OCI-LY7 (cell line): Measurements from ENCODE around the gene PPP1R14B. TPM values are rescaled to one million over a fixed set of nuclear protein-coding genes. Genes with fewer than 3 reads are reported as not detected.
A peak's percentile ranks its signal among the peaks of the same experiment; 100 is the strongest.

Source experiments
- BruUV-seq: library from RNA; stranded (reverse); fragments of 400-500 nt; replicated peaks from 2 replicates; lab custom pipeline; 2021; lab: Mats Ljungman, UMichigan
- CTCF ChIA-PET: fragments of 300-600 bp; sonication (Branson Sonifier 250); formaldehyde crosslinking; loops from one replicate; lab custom pipeline; 2022; ENCODE audit warnings: antibody characterized with exemption; ENCODE audit not compliant: unreplicated experiment; lab: Charles Lee
- POLR2A ChIA-PET: fragments of 300-600 bp; sonication (Branson Sonifier 250); formaldehyde crosslinking; loops from one replicate; lab custom pipeline; 2022; ENCODE audit warnings: antibody characterized with exemption; lab: Charles Lee
- DNase-seq: peaks from one replicate; pipeline ENCODE4 v3.0.0-alpha.2; 2015; ENCODE audit warnings: low spot score
- H2AFZ ChIP-seq: fragments of 200-600 bp; sonication (generic), shearing (Covaris generic); 2 replicates; pipeline ENCODE4 v1.6.1; 2014; ENCODE audit warnings: mild to moderate bottlenecking, antibody characterized with exemption, low read length, moderate library complexity
- H3K27ac ChIP-seq: fragments of 200-600 bp; sonication (generic); 2 replicates; pipeline ENCODE4 v1.5.1; 2014; ENCODE audit warnings: mixed run types, low read depth, mild to moderate bottlenecking, moderate library complexity, low read length, inconsistent platforms; ENCODE audit not compliant: poor library complexity, severe bottlenecking
- H3K36me3 ChIP-seq: fragments of 200-600 bp; sonication (generic); 2 replicates; pipeline ENCODE4 v1.6.1; 2014; ENCODE audit warnings: mild to moderate bottlenecking, antibody characterized with exemption, low read length, moderate library complexity, mixed read lengths; ENCODE audit not compliant: insufficient read depth
- H3K4me1 ChIP-seq: fragments of 200-600 bp; sonication (generic); 2 replicates; pipeline ENCODE4 v1.5.1; 2014; ENCODE audit warnings: mild to moderate bottlenecking, low read length; ENCODE audit not compliant: insufficient read depth, poor library complexity, severe bottlenecking
- H3K4me2 ChIP-seq: fragments of 200-600 bp; sonication (generic); 2 replicates; pipeline ENCODE4 v1.6.1; 2014; ENCODE audit warnings: mild to moderate bottlenecking, low read length
- H3K4me3 ChIP-seq: fragments of 200-600 bp; sonication (generic); 2 replicates; pipeline ENCODE4 v1.5.1; 2014; ENCODE audit warnings: mild to moderate bottlenecking, low read depth, low read length; ENCODE audit not compliant: poor library complexity, severe bottlenecking
- H3K79me2 ChIP-seq: fragments of 200-600 bp; sonication (generic); 2 replicates; pipeline ENCODE4 v1.6.1; 2016; ENCODE audit warnings: low read depth, mild to moderate bottlenecking, low read length, moderate library complexity, mixed read lengths; ENCODE audit not compliant: insufficient read depth
- H3K9me2 ChIP-seq: fragments of 200-600 bp; sonication (generic); 2 replicates; pipeline ENCODE4 v1.6.1; 2016; ENCODE audit warnings: mild to moderate bottlenecking, low read length, mixed read lengths; ENCODE audit not compliant: insufficient read depth
- H3K9me3 ChIP-seq: fragments of 200-600 bp; sonication (generic); 2 replicates; pipeline ENCODE4 v1.6.1; 2014; ENCODE audit warnings: mild to moderate bottlenecking, mixed run types, low read length, mixed read lengths
- H4K20me1 ChIP-seq: fragments of 200-600 bp; sonication (generic); 2 replicates; pipeline ENCODE4 v1.6.1; 2014; ENCODE audit warnings: mild to moderate bottlenecking, antibody characterized with exemption, low read length, moderate library complexity, mixed read lengths; ENCODE audit not compliant: insufficient read depth
- CTCF ChIP-seq: fragments of 200-600 bp; sonication (generic); conservative IDR thresholded peaks from 2 replicates; pipeline ENCODE4 v1.5.1; 2014; ENCODE audit warnings: mild to moderate bottlenecking, antibody characterized with exemption, low read length, moderate library complexity, mixed read lengths
- EZH2phosphoT487 ChIP-seq: fragments of 200-600 bp; sonication (generic); IDR thresholded peaks from 2 replicates; pipeline ENCODE4 v1.6.1; 2018; ENCODE audit warnings: low read depth, borderline replicate concordance, mild to moderate bottlenecking, mixed run types, antibody characterized with exemption, low read length, moderate library complexity, mixed read lengths
- intact Hi-C: fragments of 100-400 bp; cut with micrococcal nuclease; formaldehyde crosslinking; loops from one replicate; pipeline ENCODE4 v1.10.0; 2022; ENCODE audit not compliant: unreplicated experiment
- total RNA-seq, 2 experiments: library from RNA; depleted of rRNA in 1 of 2; stranded (reverse); fragments of >200 nt in 1 of 2; shearing (Covaris generic) in 1 of 2; gene quantifications; 2 replicates each; pipeline ENCODE4 v1.2.3, GENCODE V29; 2014 to 2022

The PPP1R14B gene
- total RNA-seq, 2 experiments from 2014 or later = 198 to 223 TPM

- no TSS peak for BruUV-seq
- intact Hi-C loops = no loop called here
- CTCF ChIA-PET = no interaction called here
Observed at GRCh38 chr11:64224891-64225607, 21.7 kb downstream of the PPP1R14B start.

GRCh38 chr11:64224151-64224890, 22.4 kb downstream of the PPP1R14B start:
- POLR2A ChIA-PET = interaction anchor here (0.6 to 2.1 kb wide), 4 partner anchors 17 to 59 kb away, joined by 3 to 15 read pairs (median 4); partner anchors contain the start of gene FERMT3
- no peak overlapping the region for H3K27ac ChIP-seq
- no peaks in the 10 kb centered on the region; the same call in 1 of the 2 replicates for H4K20me1 ChIP-seq
- H3K9me2 ChIP-seq = no peaks in the 10 kb centered on the region
- TSS peak; percentile 65 for BruUV-seq
- no peak overlapping the region for H3K4me3 ChIP-seq
- H3K9me3 ChIP-seq = no peaks in the 10 kb centered on the region
- intact Hi-C loops = no loop called here
- H2AFZ ChIP-seq = no peak overlapping the region
- CTCF ChIA-PET = interaction anchor here (0.7 kb wide), 1 partner anchor 80 kb away, joined by 3 read pairs; no protein-coding TSS in a partner anchor
- peaks cover 8% of the 10 kb centered on the region; the same call in 1 of the 2 replicates for H3K79me2 ChIP-seq
- DNase-seq = no peak
- H3K4me2 ChIP-seq = peak overlapping the region; percentile 99
- TF ChIP-seq CTCF (no peak), EZH2phosphoT487 (no peak)
- peaks cover 22% of the 10 kb centered on the region for H3K4me1 ChIP-seq
- peaks cover 47% of the 10 kb centered on the region for H3K36me3 ChIP-seq

More at GRCh38 chr11:64224891-64225607, 21.7 kb downstream of the PPP1R14B start:
- Histone ChIP-seq H3K36me3 (peaks cover 40% of the 10 kb centered on the region), H3K4me1 (peaks cover 30% of the 10 kb centered on the region), H3K27ac (peak overlapping the region; percentile 77), H3K9me3 (no peaks in the 10 kb centered on the region), H3K9me2 (no peaks in the 10 kb centered on the region), H3K4me3 (peak overlapping the region; percentile 83), H2AFZ (no peak overlapping the region), H3K4me2 (peak overlapping the region; percentile 99), H4K20me1 (no peaks in the 10 kb centered on the region), H3K79me2 (peaks cover 8% of the 10 kb centered on the region; the same call in 1 of the 2 replicates)
- TF ChIP-seq CTCF (no peak), EZH2phosphoT487 (no peak)
- POLR2A ChIA-PET = interaction anchor here (0.6 to 4.4 kb wide), 5 partner anchors 10 to 59 kb away, joined by 3 to 29 read pairs (median 5); partner anchors contain the start of gene FERMT3
- no peak for DNase-seq
